IMR-90 (cell line): Measurements from ENCODE around the gene FHL2. TPM values are rescaled to one million over a fixed set of nuclear protein-coding genes. Genes with fewer than 3 reads are reported as not detected.

Experiments used
- ATAC-seq: fragments of 200-7000 bp; cut with Tn5 transposase; 2 replicates; pipeline ENCODE4 v1.9.1; 2020; ENCODE audit warnings: low read depth, mild to moderate bottlenecking, moderate library complexity
- BruUV-seq: library from RNA; stranded (reverse); fragments of 400-500 nt; replicated peaks from 2 replicates; lab custom pipeline; 2021; lab: Mats Ljungman, UMichigan
- CTCF ChIA-PET: fragments of 300-600 bp; formaldehyde crosslinking; extraction: SDS; loops from one replicate; lab custom pipeline; 2021; ENCODE audit warnings: antibody characterized with exemption; lab: Yijun Ruan, JAX
- POLR2A ChIA-PET: fragments of 300-600 bp; sonication (Branson Sonifier 250); formaldehyde crosslinking; loops from one replicate; lab custom pipeline; 2022; ENCODE audit warnings: antibody characterized with exemption; ENCODE audit not compliant: unreplicated experiment; lab: Charles Lee
- DNase-seq: peaks from one replicate; pipeline ENCODE4 v3.0.0; 2013
- H2AFZ ChIP-seq: replicated peaks from 2 replicates; pipeline ENCODE3; 2013; ENCODE audit warnings: low read length, mild to moderate bottlenecking; ENCODE audit not compliant: poor library complexity
- H2AK5ac ChIP-seq: 2 replicates; pipeline ENCODE4 v1.6.1; 2013; ENCODE audit warnings: low read depth, low read length, inconsistent platforms
- H2AK9ac ChIP-seq: replicated peaks from 2 replicates; pipeline ENCODE3; 2013; ENCODE audit warnings: mild to moderate bottlenecking, low read depth, low read length, moderate library complexity; ENCODE audit not compliant: poor library complexity
- H2BK120ac ChIP-seq: 2 replicates; pipeline ENCODE4 v1.6.1; 2013; ENCODE audit warnings: low read depth, low read length, inconsistent platforms
- H2BK15ac ChIP-seq: 3 replicates; pipeline ENCODE4 v1.6.1; 2013; ENCODE audit warnings: low read depth, low read length, inconsistent platforms
- H2BK20ac ChIP-seq: 2 replicates; pipeline ENCODE4 v1.6.1; 2013; ENCODE audit warnings: low read depth, mild to moderate bottlenecking, inconsistent platforms, low read length, moderate library complexity
- H2BK5ac ChIP-seq: 2 replicates; pipeline ENCODE4 v1.6.1; 2013; ENCODE audit warnings: mild to moderate bottlenecking, low read depth, low read length, inconsistent platforms; ENCODE audit not compliant: poor library complexity, severe bottlenecking
- H3K14ac ChIP-seq: replicated peaks from 2 replicates; pipeline ENCODE4 v1.6.1; 2013; ENCODE audit warnings: low read depth, low read length, inconsistent platforms
- H3K18ac ChIP-seq: 2 replicates; pipeline ENCODE4 v1.6.1; 2013; ENCODE audit warnings: low read depth, low read length, control low read depth
- H3K23ac ChIP-seq: 2 replicates; pipeline ENCODE4 v1.6.1; 2013; ENCODE audit warnings: low read depth, low read length, inconsistent platforms
- H3K27ac ChIP-seq: 2 replicates; pipeline ENCODE4 v1.5.1; 2013; ENCODE audit warnings: mild to moderate bottlenecking, control low read depth, low read length; ENCODE audit not compliant: insufficient read depth
- H3K27me3 ChIP-seq: 2 replicates; pipeline ENCODE4 v1.6.1; 2013; ENCODE audit warnings: low read length; ENCODE audit not compliant: control insufficient read depth, insufficient read depth
- H3K36me3 ChIP-seq: 2 replicates; pipeline ENCODE4 v1.6.1; 2013; ENCODE audit warnings: low read length, mixed read lengths; ENCODE audit not compliant: control insufficient read depth, insufficient read depth
- H3K4ac ChIP-seq: 2 replicates; pipeline ENCODE4 v1.6.1; 2013; ENCODE audit warnings: low read depth, low read length, inconsistent platforms
- H3K4me1 ChIP-seq: 2 replicates; pipeline ENCODE4 v1.6.1; 2013; ENCODE audit warnings: low read length, mixed read lengths; ENCODE audit not compliant: control insufficient read depth, insufficient read depth
- H3K4me2 ChIP-seq: 2 replicates; pipeline ENCODE4 v1.6.1; 2013; ENCODE audit warnings: low read depth, mild to moderate bottlenecking, control low read depth, low read length, moderate library complexity
- H3K4me3 ChIP-seq: 2 replicates; pipeline ENCODE4 v1.5.1; 2013; ENCODE audit warnings: low read depth, mild to moderate bottlenecking, control low read depth, low read length, moderate library complexity; ENCODE audit not compliant: insufficient read depth
- H3K56ac ChIP-seq: 2 replicates; pipeline ENCODE4 v1.6.1; 2013; ENCODE audit warnings: low read length, inconsistent platforms; ENCODE audit not compliant: insufficient read depth; ENCODE audit errors: extremely low read depth
- H3K79me1 ChIP-seq, 2 experiments: 2 replicates each; pipeline ENCODE4 v1.6.1; 2013; ENCODE audit warnings: low read length in 2 of 2, inconsistent platforms in 1 of 2, low read depth in 1 of 2
- H3K9ac ChIP-seq: 2 replicates; pipeline ENCODE4 v1.6.1; 2013; ENCODE audit warnings: low read depth, low read length, control low read depth
- H3K9me1 ChIP-seq: 2 replicates; pipeline ENCODE4 v1.6.1; 2013; ENCODE audit warnings: low read length, inconsistent platforms; ENCODE audit not compliant: insufficient read depth
- H3K9me3 ChIP-seq: 2 replicates; pipeline ENCODE4 v1.6.1; 2013; ENCODE audit warnings: low read length; ENCODE audit not compliant: control insufficient read depth, insufficient read depth
- H4K20me1 ChIP-seq: 2 replicates; pipeline ENCODE4 v1.6.1; 2013; ENCODE audit warnings: low read length, inconsistent platforms; ENCODE audit not compliant: insufficient read depth
- H4K5ac ChIP-seq: 2 replicates; pipeline ENCODE4 v1.6.1; 2013; ENCODE audit warnings: mild to moderate bottlenecking, low read depth, low read length, control low read depth
- H4K8ac ChIP-seq, 2 experiments: 2 replicates each; pipeline ENCODE4 v1.6.1; 2013; ENCODE audit warnings: low read depth in 2 of 2, low read length in 2 of 2, control low read depth in 1 of 2, inconsistent platforms in 1 of 2
- H4K91ac ChIP-seq: 2 replicates; pipeline ENCODE4 v1.6.1; 2013; ENCODE audit warnings: low read depth, low read length, inconsistent platforms; ENCODE audit not compliant: insufficient read depth
- BHLHE40 ChIP-seq: fragments of 150-350 bp; IDR thresholded peaks from 2 replicates; pipeline ENCODE4 v1.6.1; 2016; ENCODE audit warnings: mild to moderate bottlenecking, low read depth, low read length
- CEBPB ChIP-seq: IDR thresholded peaks from 2 replicates; pipeline ENCODE4 v1.6.1; 2012; ENCODE audit warnings: low read depth, low read length, improper control_type of control experiment
- CHD1 ChIP-seq: IDR thresholded peaks from 2 replicates; pipeline ENCODE4 v1.6.1; 2012; ENCODE audit warnings: low read depth, low read length, improper control_type of control experiment
- ELK1 ChIP-seq: fragments of 150-350 bp; IDR thresholded peaks from 2 replicates; pipeline ENCODE4 v1.6.1; 2016; ENCODE audit warnings: low read depth, mild to moderate bottlenecking, low read length, moderate library complexity, borderline replicate concordance
- FOS ChIP-seq: fragments of 150-350 bp; IDR thresholded peaks from 2 replicates; pipeline ENCODE4 v1.6.1; 2016; ENCODE audit warnings: low read depth, low read length
- MAFK ChIP-seq: IDR thresholded peaks from 2 replicates; pipeline ENCODE4 v1.6.1; 2012; ENCODE audit warnings: low read depth, low read length, improper control_type of control experiment
- MAZ ChIP-seq: IDR thresholded peaks from 2 replicates; pipeline ENCODE4 v1.6.1; 2012; ENCODE audit warnings: low read depth, mild to moderate bottlenecking, low read length, improper control_type of control experiment, moderate library complexity, borderline replicate concordance
- MXI1 ChIP-seq: IDR thresholded peaks from 2 replicates; pipeline ENCODE4 v1.6.1; 2012; ENCODE audit warnings: low read depth, mild to moderate bottlenecking, low read length, moderate library complexity, borderline replicate concordance
- NFE2L2 ChIP-seq: fragments of 150-350 bp; IDR thresholded peaks from 2 replicates; pipeline ENCODE4 v1.6.1; 2016; ENCODE audit warnings: low read depth, mild to moderate bottlenecking, low read length
- POLR2A ChIP-seq: IDR thresholded peaks from 2 replicates; pipeline ENCODE4 v1.6.1; 2012; ENCODE audit warnings: mild to moderate bottlenecking, low read depth, low read length
- RAD21 ChIP-seq: IDR thresholded peaks from 2 replicates; pipeline ENCODE4 v1.6.1; 2012; ENCODE audit warnings: low read length, improper control_type of control experiment
- RFX5 ChIP-seq: IDR thresholded peaks from 2 replicates; pipeline ENCODE4 v1.8.0; 2012; ENCODE audit warnings: low read depth, mild to moderate bottlenecking, low read length, moderate library complexity
- SMC3 ChIP-seq: fragments of 150-350 bp; IDR thresholded peaks from 2 replicates; pipeline ENCODE4 v1.6.1; 2016; ENCODE audit warnings: low read depth, mild to moderate bottlenecking, antibody characterized with exemption, low read length, moderate library complexity
- WGBS, 2 experiments: methylation state at CpG; one replicate each; pipeline versions ENCODE4 v1.1.5 to v1.1.7; 2013; ENCODE audit warnings: missing lambda C conversion rate in 2 of 2; ENCODE audit not compliant: insufficient read length in 1 of 2; ENCODE audit errors: extremely low coverage in 2 of 2; 5-methylcytosine and 5-hydroxymethylcytosine counted together
- dilution Hi-C: fragments of 300-500 bp; cut with HindIII; formaldehyde crosslinking; loops from one replicate; pipeline ENCODE4 v1.14.3; 2018; ENCODE audit warnings: low sequenced_read_pairs; ENCODE audit not compliant: unreplicated experiment
- in situ Hi-C: fragments of 300-500 bp; cut with MboI; formaldehyde crosslinking; loops from 3 replicates; pipeline ENCODE4 v1.14.3; 2019; ENCODE audit warnings: low sequenced_read_pairs, inconsistent platforms, mixed read lengths
- intact Hi-C: fragments of 100-400 bp; cut with micrococcal nuclease; formaldehyde crosslinking; loops from 2 replicates; pipeline ENCODE4 v1.10.0; 2022
- polyA plus RNA-seq, 3 experiments: library from polyadenylated mRNA; depleted of rRNA; stranded (reverse); fragments of >200 nt; gene quantifications; 2 replicates each; pipeline ENCODE4 v1.2.3, GENCODE V29; 2012; ENCODE audit warnings: low replicate concordance in 1 of 3
- total RNA-seq: library from RNA; depleted of rRNA; stranded (reverse); fragments of >200 nt; gene quantifications from 2 replicates; pipeline ENCODE4 v1.2.3, GENCODE V29; 2012
- TF ChIP-seq, protein P1 (sequence below): conservative IDR thresholded peaks from 2 replicates; pipeline ENCODE4 v1.5.1; 2012; ENCODE audit warnings: mild to moderate bottlenecking, low read depth, low read length, improper control_type of control experiment
- TF ChIP-seq, protein P2 (sequence below): fragments of 150-350 bp; IDR thresholded peaks from 2 replicates; pipeline ENCODE4 v1.6.1; 2017; ENCODE audit warnings: mild to moderate bottlenecking, antibody characterized with exemption, low read length, low read depth

Gene FHL2
- total and polyA plus RNA-seq, 2 of the 4 experiments (the other 2 are of a cell fraction): 464 to 550 TPM

DNA sequence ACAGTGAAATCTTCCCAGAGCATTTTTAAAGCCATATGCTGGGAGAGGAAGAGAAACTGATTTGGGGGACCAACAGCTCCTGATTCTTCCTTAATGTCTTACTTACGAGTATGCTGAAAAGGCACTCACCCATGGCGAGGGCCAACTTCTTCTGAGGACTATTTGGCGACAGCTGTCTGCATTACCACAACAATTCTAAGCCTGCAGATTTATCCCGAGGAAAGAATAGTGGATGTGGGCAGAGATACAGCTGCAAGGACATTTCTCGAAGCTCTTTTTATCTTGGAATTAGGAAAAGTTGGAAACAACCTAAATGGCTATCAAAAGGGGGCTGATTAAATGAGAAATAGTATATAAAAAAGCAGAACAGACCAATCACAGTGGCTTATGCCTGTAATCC, 40.3 kb upstream of the FHL2 start:
- peaks cover 21% of the 10 kb centered on the region for H3K4me1 ChIP-seq
- in situ Hi-C loops (no loop called here), dilution Hi-C loops (no loop called here), intact Hi-C loops (no loop called here)
- peak overlapping the region; percentile 87 for H2BK20ac ChIP-seq
- TF ChIP-seq CEBPB (no peak), RAD21 (no peak), RFX5 (no peak), SMC3 (no peak), BHLHE40 (no peak), MAFK (no peak), CHD1 (no peak), POLR2A (no peak), ELK1 (no peak), NFE2L2 (no peak), FOS (no peak), MAZ (no peak), MXI1 (no peak)
- TF ChIP-seq, protein P1, sequence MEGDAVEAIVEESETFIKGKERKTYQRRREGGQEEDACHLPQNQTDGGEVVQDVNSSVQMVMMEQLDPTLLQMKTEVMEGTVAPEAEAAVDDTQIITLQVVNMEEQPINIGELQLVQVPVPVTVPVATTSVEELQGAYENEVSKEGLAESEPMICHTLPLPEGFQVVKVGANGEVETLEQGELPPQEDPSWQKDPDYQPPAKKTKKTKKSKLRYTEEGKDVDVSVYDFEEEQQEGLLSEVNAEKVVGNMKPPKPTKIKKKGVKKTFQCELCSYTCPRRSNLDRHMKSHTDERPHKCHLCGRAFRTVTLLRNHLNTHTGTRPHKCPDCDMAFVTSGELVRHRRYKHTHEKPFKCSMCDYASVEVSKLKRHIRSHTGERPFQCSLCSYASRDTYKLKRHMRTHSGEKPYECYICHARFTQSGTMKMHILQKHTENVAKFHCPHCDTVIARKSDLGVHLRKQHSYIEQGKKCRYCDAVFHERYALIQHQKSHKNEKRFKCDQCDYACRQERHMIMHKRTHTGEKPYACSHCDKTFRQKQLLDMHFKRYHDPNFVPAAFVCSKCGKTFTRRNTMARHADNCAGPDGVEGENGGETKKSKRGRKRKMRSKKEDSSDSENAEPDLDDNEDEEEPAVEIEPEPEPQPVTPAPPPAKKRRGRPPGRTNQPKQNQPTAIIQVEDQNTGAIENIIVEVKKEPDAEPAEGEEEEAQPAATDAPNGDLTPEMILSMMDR: no peak
- TF ChIP-seq, protein P2, sequence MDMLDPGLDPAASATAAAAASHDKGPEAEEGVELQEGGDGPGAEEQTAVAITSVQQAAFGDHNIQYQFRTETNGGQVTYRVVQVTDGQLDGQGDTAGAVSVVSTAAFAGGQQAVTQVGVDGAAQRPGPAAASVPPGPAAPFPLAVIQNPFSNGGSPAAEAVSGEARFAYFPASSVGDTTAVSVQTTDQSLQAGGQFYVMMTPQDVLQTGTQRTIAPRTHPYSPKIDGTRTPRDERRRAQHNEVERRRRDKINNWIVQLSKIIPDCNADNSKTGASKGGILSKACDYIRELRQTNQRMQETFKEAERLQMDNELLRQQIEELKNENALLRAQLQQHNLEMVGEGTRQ: no peak
- H2BK120ac ChIP-seq: peak overlapping the region; percentile 90
- peak overlapping the region; percentile 58 for H2AK5ac ChIP-seq
- no peak overlapping the region for H3K23ac ChIP-seq
- WGBS, 2 experiments: no CpG with 5 or more reads among the region's 5 CpGs
- peak overlapping the region in 1 of 2 experiments; percentile 54; a peak in 1 of 4 replicates for H4K8ac ChIP-seq
- peak overlapping the region; percentile 36; the same call in 1 of the 2 replicates for H3K27ac ChIP-seq
- no peak overlapping the region for H2BK5ac ChIP-seq
- H3K9me1 ChIP-seq: peaks cover 19% of the 10 kb centered on the region
- ATAC-seq (no peak), DNase-seq (no peak)
- H3K18ac ChIP-seq: peak overlapping the region; percentile 78
- ChIA-PET CTCF (no interaction called here), POLR2A (no interaction called here)
- H3K4me2 ChIP-seq: no peak overlapping the region
- H3K79me1 ChIP-seq: 0 out of 4 replicates have a peak, but pooled peaks cover 0 to 4% of the 10 kb centered on the region in 2 experiments
- H2AFZ ChIP-seq: no peak overlapping the region
- H3K27me3 ChIP-seq: peaks cover 11% of the 10 kb centered on the region
- no peak overlapping the region for H3K4me3 ChIP-seq
- no peak overlapping the region for H4K91ac ChIP-seq
- H4K20me1 ChIP-seq: peaks cover 4% of the 10 kb centered on the region; the same call in 1 of the 2 replicates
- no peak overlapping the region for H3K56ac ChIP-seq
- peak overlapping the region; percentile 42; the same call in 1 of the 2 replicates for H3K14ac ChIP-seq
- H2BK15ac ChIP-seq: peak overlapping the region; percentile 63; the same call in 1 of the 3 replicates
- peak overlapping the region; percentile 31; the same call in 1 of the 2 replicates for H3K9ac ChIP-seq
- no peaks in the 10 kb centered on the region; the same call in 1 of the 2 replicates for H3K9me3 ChIP-seq
- H2AK9ac ChIP-seq: no peak overlapping the region
- H3K36me3 ChIP-seq: no peaks in the 10 kb centered on the region
- H3K4ac ChIP-seq: peak overlapping the region; percentile 83
- BruUV-seq: no TSS peak
- peak overlapping the region; percentile 73; the same call in 1 of the 2 replicates for H4K5ac ChIP-seq
